OCI-LY3 (cell line): ENCODE measurements around the gene TNS1.

Source experiments
- CTCF ChIP-seq: fragments of 200-600, 300-600 bp; sonication (generic); IDR thresholded peaks from 2 replicates; pipeline ENCODE4 v1.5.1; 2014; ENCODE audit warnings: antibody characterized with exemption, low read length, low read depth
- EZH2phosphoT487 ChIP-seq: fragments of 200-600 bp; shearing (Covaris generic); IDR thresholded peaks from 2 replicates; pipeline ENCODE4 v1.6.1; 2018; ENCODE audit warnings: antibody characterized with exemption, mixed run types, low read depth

DNA sequence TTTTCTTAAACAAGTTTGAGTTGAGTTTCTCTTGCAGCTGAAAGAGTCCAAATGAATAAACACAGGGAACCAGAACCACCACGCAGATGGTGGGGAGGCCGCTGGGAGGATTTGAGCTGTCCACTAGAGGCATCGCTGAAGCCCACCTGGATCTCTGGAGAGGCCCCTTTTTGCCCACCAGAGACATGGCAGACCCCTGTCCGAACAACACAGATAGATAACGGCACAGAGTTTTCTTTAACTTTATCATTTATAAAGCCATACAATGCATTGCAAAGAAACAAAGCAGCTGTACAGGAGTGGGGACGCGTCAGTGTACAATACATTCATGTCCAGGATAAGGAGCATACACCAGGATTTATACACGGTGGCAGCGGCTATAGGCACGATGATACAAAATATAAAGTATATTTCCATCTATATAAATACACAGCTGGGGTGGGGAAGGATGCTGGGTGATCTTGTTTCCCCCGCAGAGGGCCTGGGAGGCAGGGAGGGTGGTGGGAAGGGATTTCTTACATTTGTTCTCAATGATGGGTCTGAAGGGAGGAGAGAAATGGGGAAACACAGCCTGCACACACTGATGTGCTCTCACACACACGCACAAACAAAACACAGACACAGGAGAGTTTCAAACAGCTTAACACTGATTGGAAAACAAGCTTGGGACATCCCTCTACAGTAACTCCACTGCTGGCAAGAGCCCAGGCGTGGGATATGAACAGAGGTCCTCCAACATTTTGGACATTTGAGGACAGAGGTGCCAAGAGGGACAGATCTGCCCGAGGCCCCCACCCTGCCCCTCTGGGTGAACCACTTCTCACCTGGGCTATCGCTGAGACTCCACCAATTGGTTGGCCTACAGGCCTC is 203.0 kb downstream of the TNS1 start:
- TF ChIP-seq CTCF (no peak), EZH2phosphoT487 (no peak)
